HepG2 (cell line): ENCODE results near the gene NFAT5. TPM values are rescaled to one million over a fixed set of nuclear protein-coding genes. Genes with fewer than 3 reads are reported as not detected.

Experiments
- E2F5 ChIP-seq: sonication (generic); formaldehyde crosslinking; conservative IDR thresholded peaks from 2 replicates; pipeline ENCODE4 v1.4.0; 2020; ENCODE audit warnings: missing genetic modification reagents
- GPBP1L1 ChIP-seq: sonication (generic); formaldehyde crosslinking; IDR thresholded peaks from 2 replicates; pipeline ENCODE4 v1.5.0; 2020; ENCODE audit warnings: mild to moderate bottlenecking, missing genetic modification reagents
- GPN1 ChIP-seq: sonication (generic); formaldehyde crosslinking; IDR thresholded peaks from 2 replicates; pipeline ENCODE4 v1.5.1; 2020; ENCODE audit warnings: missing genetic modification reagents, borderline replicate concordance
- IKZF4 ChIP-seq: sonication (generic); formaldehyde crosslinking; IDR thresholded peaks from 2 replicates; pipeline ENCODE4 v1.5.1; 2020; ENCODE audit warnings: borderline replicate concordance, mild to moderate bottlenecking, low read depth, missing genetic modification reagents; ENCODE audit errors: not compliant biosample characterization
- JUND ChIP-seq: sonication (generic); formaldehyde crosslinking; IDR thresholded peaks from 2 replicates; pipeline ENCODE4 v1.8.0; 2022; ENCODE audit warnings: mild to moderate bottlenecking, missing genetic modification reagents
- PAF1 ChIP-seq: IDR thresholded peaks from 2 replicates; pipeline ENCODE4 v1.6.1; 2016; ENCODE audit warnings: missing genetic modification reagents, missing compliant biosample characterization
- POLR2A ChIP-seq, 2 experiments: IDR thresholded peaks; 2 replicates each; pipeline ENCODE4 v1.6.1; 2011; ENCODE audit warnings: low read depth in 2 of 2, low read length in 2 of 2, mild to moderate bottlenecking in 1 of 2, moderate library complexity in 1 of 2; ENCODE audit not compliant: insufficient read depth in 1 of 2
- POLR2AphosphoS5 ChIP-seq: IDR thresholded peaks from 2 replicates; pipeline ENCODE4 v1.6.1; 2012; ENCODE audit warnings: low read depth, low read length
- TRAFD1 ChIP-seq: sonication (generic); formaldehyde crosslinking; IDR thresholded peaks from 2 replicates; pipeline ENCODE4 v1.5.1; 2020; ENCODE audit warnings: missing genetic modification reagents, mild to moderate bottlenecking, borderline replicate concordance
- ZNF180 ChIP-seq: sonication (generic); formaldehyde crosslinking; IDR thresholded peaks from 2 replicates; pipeline ENCODE4 v1.4.0; 2020; ENCODE audit warnings: low read depth, missing genetic modification reagents, borderline replicate concordance
- ZNF362 ChIP-seq: sonication (generic); formaldehyde crosslinking; IDR thresholded peaks from 2 replicates; pipeline ENCODE4 v1.4.0; 2020; ENCODE audit warnings: missing genetic modification reagents, mild to moderate bottlenecking, borderline replicate concordance
- polyA plus RNA-seq, 8 experiments: library from polyadenylated mRNA; depleted of rRNA in 3 of 8; stranded (reverse) in 7 of 8; unstranded in 1 of 8; fragments of >200 nt; fragmentation: Illumina TruSeq in 4 of 8; extraction: Trizol in 4 of 8; gene quantifications; 2 replicates each; pipeline versions ENCODE4 v1.2.1 to v1.2.3, GENCODE V29; 2011 to 2016; ENCODE audit warnings: low read depth in 4 of 8, missing spikeins in 1 of 8, mixed read lengths in 1 of 8; ENCODE audit not compliant: insufficient read depth in 1 of 8
- total RNA-seq, 5 experiments: library from RNA; depleted of rRNA; stranded (reverse); fragments of >200 nt; fragmentation: Illumina TruSeq; extraction: Trizol; gene quantifications; 2 replicates each; pipeline ENCODE4 v1.2.3, GENCODE V29; 2016; ENCODE audit warnings: low read depth in 1 of 5
- TF ChIP-seq, protein P1 (sequence below): sonication (generic); formaldehyde crosslinking; IDR thresholded peaks from 2 replicates; pipeline ENCODE4 v1.8.1; 2023; ENCODE audit warnings: mild to moderate bottlenecking, missing genetic modification reagents, borderline replicate concordance
- TF ChIP-seq, protein P2 (sequence below): IDR thresholded peaks from 2 replicates; pipeline ENCODE4 v1.6.1; 2012; ENCODE audit warnings: low read depth, low read length, improper control_type of control experiment

Gene NFAT5
- total and polyA plus RNA-seq, 2 of the 13 experiments (the other 11 are each of a cell fraction or from before 2014, with no cell fraction given) = 20.5 to 54.3 TPM

- no peak for TF ChIP-seq E2F5
- TF ChIP-seq GPN1 = no peak
- peak; percentile 58; the same call in 1 of the 2 replicates for TF ChIP-seq PAF1 (CRISPR knock-in tag)
- no peak for TF ChIP-seq GPBP1L1 (CRISPR knock-in tag)
- no peak for TF ChIP-seq TRAFD1 (CRISPR knock-in tag)
- TF ChIP-seq ZNF362 (CRISPR knock-in tag) = 0 out of 2 replicates have a peak, but pooled peaks have one; percentile 15
- no peak for TF ChIP-seq IKZF4 (CRISPR knock-in tag)
- TF ChIP-seq, protein P1, sequence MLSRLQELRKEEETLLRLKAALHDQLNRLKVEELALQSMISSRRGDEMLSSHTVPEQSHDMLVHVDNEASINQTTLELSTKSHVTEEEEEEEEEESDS (CRISPR knock-in tag) = no peak
- TF ChIP-seq POLR2AphosphoS5 = peak; percentile 7; the same call in 1 of the 2 replicates
- TF ChIP-seq JUND (CRISPR knock-in tag) = no peak
- TF ChIP-seq POLR2A (IDR thresholded peaks at IDR 0.05; ENCODE audit: insufficient read depth in 1 of 2, low read depth in 2 of 2, low read length in 2 of 2) = peak in 1 of 2 experiments; percentile 51; a peak in 2 of 4 replicates
- TF ChIP-seq ZNF180 (CRISPR knock-in tag) = no peak
- TF ChIP-seq, protein P2, sequence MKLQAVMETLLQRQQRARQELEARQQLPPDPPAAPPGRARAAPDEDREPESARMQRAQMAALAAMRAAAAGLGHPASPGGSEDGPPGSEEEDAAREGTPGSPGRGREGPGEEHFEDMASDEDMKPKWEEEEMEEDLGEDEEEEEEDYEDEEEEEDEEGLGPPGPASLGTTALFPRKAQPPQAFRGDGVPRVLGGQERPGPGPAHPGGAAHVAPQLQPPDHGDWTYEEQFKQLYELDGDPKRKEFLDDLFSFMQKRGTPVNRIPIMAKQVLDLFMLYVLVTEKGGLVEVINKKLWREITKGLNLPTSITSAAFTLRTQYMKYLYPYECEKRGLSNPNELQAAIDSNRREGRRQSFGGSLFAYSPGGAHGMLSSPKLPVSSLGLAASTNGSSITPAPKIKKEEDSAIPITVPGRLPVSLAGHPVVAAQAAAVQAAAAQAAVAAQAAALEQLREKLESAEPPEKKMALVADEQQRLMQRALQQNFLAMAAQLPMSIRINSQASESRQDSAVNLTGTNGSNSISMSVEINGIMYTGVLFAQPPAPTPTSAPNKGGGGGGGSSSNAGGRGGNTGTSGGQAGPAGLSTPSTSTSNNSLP = no peak
Observed at GRCh38 chr16:69707920-69708683, 142.3 kb downstream of the NFAT5 start (continued).
